HUES48 (cell line): Measurements from ENCODE around the gene NEUROD2.

Source experiments
- H3K27ac ChIP-seq: one replicate; pipeline ENCODE4 v1.7.0; 2013; ENCODE audit warnings: low read depth, low read length, inconsistent platforms
- H3K27me3 ChIP-seq: 2 replicates; pipeline ENCODE4 v1.6.1; 2013; ENCODE audit warnings: mild to moderate bottlenecking, low read length; ENCODE audit not compliant: control insufficient read depth, insufficient read depth
- H3K36me3 ChIP-seq: 2 replicates; pipeline ENCODE4 v1.6.1; 2013; ENCODE audit warnings: low read length; ENCODE audit not compliant: control insufficient read depth, insufficient read depth
- H3K4me1 ChIP-seq: 2 replicates; pipeline ENCODE4 v1.6.1; 2013; ENCODE audit warnings: mild to moderate bottlenecking, low read length; ENCODE audit not compliant: control insufficient read depth, insufficient read depth
- H3K4me3 ChIP-seq: 2 replicates; pipeline ENCODE4 v1.5.1; 2013; ENCODE audit warnings: mild to moderate bottlenecking, low read depth, low read length
- H3K9ac ChIP-seq: 2 replicates; pipeline ENCODE4 v1.6.1; 2013; ENCODE audit warnings: mild to moderate bottlenecking, low read depth, low read length, moderate library complexity
- H3K9me3 ChIP-seq: 2 replicates; pipeline ENCODE4 v1.6.1; 2013; ENCODE audit warnings: low read length; ENCODE audit not compliant: control insufficient read depth, insufficient read depth

NEUROD2 gene

GRCh38 chr17:39617446-39618245 is 9.9 kb upstream of the NEUROD2 start:
- no peaks in the 10 kb centered on the region for H3K36me3 ChIP-seq
- H3K4me1 ChIP-seq: 0 out of 2 replicates have a peak, but pooled peaks cover 4% of the 10 kb centered on the region
- H3K27me3 ChIP-seq: peaks cover 79% of the 10 kb centered on the region
- no peaks in the 10 kb centered on the region for H3K9me3 ChIP-seq
- no peak overlapping the region for H3K27ac ChIP-seq
- peak overlapping the region; percentile 74; the same call in 1 of the 2 replicates for H3K4me3 ChIP-seq
- H3K9ac ChIP-seq: no peak overlapping the region

DNA sequence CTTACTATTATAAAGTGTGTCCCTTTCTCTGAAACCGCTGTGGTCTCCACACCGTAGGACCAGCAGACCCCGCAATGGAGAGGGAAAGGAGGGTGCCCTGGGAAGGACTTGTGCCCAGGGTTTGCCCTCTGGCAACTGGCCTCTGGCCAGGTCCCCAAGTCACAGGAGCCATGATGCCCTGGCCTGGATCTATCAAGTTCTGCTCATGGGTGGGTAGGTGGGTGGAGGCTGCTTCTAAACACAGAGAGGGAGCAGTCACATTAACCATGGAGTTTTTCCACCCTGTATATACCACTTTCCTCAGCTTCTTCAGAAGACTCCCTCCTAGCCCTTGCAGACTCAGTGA is 9.4 kb upstream of the NEUROD2 start:
- 0 out of 2 replicates have a peak, but pooled peaks cover 4% of the 10 kb centered on the region for H3K4me1 ChIP-seq
- H3K9ac ChIP-seq: no peak overlapping the region
- peaks cover 80% of the 10 kb centered on the region for H3K27me3 ChIP-seq
- H3K4me3 ChIP-seq: peak overlapping the region; percentile 47; the same call in 1 of the 2 replicates
- H3K9me3 ChIP-seq: no peaks in the 10 kb centered on the region
- H3K27ac ChIP-seq: no peak overlapping the region
- H3K36me3 ChIP-seq: no peaks in the 10 kb centered on the region

- no peaks in the 10 kb centered on the region for H3K36me3 ChIP-seq
- H3K27me3 ChIP-seq: peaks cover 81% of the 10 kb centered on the region
- no peaks in the 10 kb centered on the region for H3K9me3 ChIP-seq
- H3K9ac ChIP-seq: no peak overlapping the region
- no peak overlapping the region for H3K4me3 ChIP-seq
- H3K27ac ChIP-seq: no peak overlapping the region
- 0 out of 2 replicates have a peak, but pooled peaks cover 4% of the 10 kb centered on the region for H3K4me1 ChIP-seq
Measured at GRCh38 chr17:39615434-39615833, 7.7 kb upstream of the NEUROD2 start.

DNA sequence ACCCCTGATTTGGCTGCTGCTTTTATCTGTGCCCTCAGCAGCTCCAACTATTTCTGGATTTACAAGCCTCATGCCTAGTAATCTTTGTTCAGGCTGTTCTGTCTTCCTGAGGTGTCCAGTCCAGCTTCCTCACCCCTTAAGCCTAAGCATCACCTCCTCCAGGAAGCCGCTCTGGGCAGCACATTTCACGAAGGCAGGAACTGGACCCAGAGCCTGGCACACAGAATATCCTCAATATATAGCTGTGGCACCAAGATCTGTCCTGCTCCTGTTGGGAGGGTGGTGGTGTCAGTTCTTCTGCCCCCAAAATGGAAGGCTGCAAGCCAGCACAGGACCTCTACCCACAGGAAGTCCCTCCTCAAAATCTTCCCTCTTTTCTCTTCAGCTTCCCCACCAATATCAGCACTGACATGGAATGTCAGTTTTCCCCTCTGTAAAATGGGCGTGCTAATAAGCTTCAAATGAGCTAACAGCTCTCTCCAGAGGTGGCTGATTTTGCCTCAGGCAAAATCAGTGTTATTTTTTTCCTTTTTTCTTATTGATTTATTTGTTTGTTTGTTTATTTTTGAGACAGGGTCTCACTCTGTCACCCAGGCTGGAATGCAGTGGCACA is 6.9 kb upstream of the NEUROD2 start:
- H3K9me3 ChIP-seq: no peaks in the 10 kb centered on the region
- H3K36me3 ChIP-seq: no peaks in the 10 kb centered on the region
- H3K4me1 ChIP-seq: 0 out of 2 replicates have a peak, but pooled peaks cover 4% of the 10 kb centered on the region
- H3K4me3 ChIP-seq: no peak overlapping the region
- no peak overlapping the region for H3K9ac ChIP-seq
- H3K27ac ChIP-seq: no peak overlapping the region
- H3K27me3 ChIP-seq: peaks cover 85% of the 10 kb centered on the region

GRCh38 chr17:39612935-39613464 is 5.3 kb upstream of the NEUROD2 start:
- Histone ChIP-seq H3K9me3 (no peaks in the 10 kb centered on the region), H3K9ac (no peak overlapping the region), H3K4me3 (no peak overlapping the region), H3K36me3 (no peaks in the 10 kb centered on the region), H3K4me1 (no peaks in the 10 kb centered on the region), H3K27me3 (peaks cover 85% of the 10 kb centered on the region), H3K27ac (no peak overlapping the region)

- H3K4me1 ChIP-seq: 0 out of 2 replicates have a peak, but pooled peaks cover under 1% of the 10 kb centered on the region
- H3K36me3 ChIP-seq: no peaks in the 10 kb centered on the region
- no peak overlapping the region for H3K4me3 ChIP-seq
- no peak overlapping the region for H3K27ac ChIP-seq
- no peak overlapping the region for H3K9ac ChIP-seq
- H3K27me3 ChIP-seq: peaks cover 88% of the 10 kb centered on the region
- no peaks in the 10 kb centered on the region for H3K9me3 ChIP-seq
Measured at GRCh38 chr17:39612291-39612894, 4.7 kb upstream of the NEUROD2 start.

- no peak overlapping the region for H3K9ac ChIP-seq
- no peak overlapping the region for H3K4me3 ChIP-seq
- H3K4me1 ChIP-seq: 0 out of 2 replicates have a peak, but pooled peaks cover 4% of the 10 kb centered on the region
- H3K9me3 ChIP-seq: no peaks in the 10 kb centered on the region
- no peaks in the 10 kb centered on the region for H3K36me3 ChIP-seq
- H3K27ac ChIP-seq: no peak overlapping the region
- peaks cover 88% of the 10 kb centered on the region for H3K27me3 ChIP-seq
Measured at GRCh38 chr17:39611401-39612112, 3.8 kb upstream of the NEUROD2 start.

GRCh38 chr17:39609416-39610025 is 1.8 kb upstream of the NEUROD2 start:
- H3K27ac ChIP-seq: no peak overlapping the region
- H3K9ac ChIP-seq: no peak overlapping the region
- no peak overlapping the region for H3K4me3 ChIP-seq
- no peaks in the 10 kb centered on the region for H3K36me3 ChIP-seq
- H3K4me1 ChIP-seq: peaks cover 15% of the 10 kb centered on the region; the same call in 1 of the 2 replicates
- no peaks in the 10 kb centered on the region for H3K9me3 ChIP-seq
- H3K27me3 ChIP-seq: peaks cover 89% of the 10 kb centered on the region

DNA sequence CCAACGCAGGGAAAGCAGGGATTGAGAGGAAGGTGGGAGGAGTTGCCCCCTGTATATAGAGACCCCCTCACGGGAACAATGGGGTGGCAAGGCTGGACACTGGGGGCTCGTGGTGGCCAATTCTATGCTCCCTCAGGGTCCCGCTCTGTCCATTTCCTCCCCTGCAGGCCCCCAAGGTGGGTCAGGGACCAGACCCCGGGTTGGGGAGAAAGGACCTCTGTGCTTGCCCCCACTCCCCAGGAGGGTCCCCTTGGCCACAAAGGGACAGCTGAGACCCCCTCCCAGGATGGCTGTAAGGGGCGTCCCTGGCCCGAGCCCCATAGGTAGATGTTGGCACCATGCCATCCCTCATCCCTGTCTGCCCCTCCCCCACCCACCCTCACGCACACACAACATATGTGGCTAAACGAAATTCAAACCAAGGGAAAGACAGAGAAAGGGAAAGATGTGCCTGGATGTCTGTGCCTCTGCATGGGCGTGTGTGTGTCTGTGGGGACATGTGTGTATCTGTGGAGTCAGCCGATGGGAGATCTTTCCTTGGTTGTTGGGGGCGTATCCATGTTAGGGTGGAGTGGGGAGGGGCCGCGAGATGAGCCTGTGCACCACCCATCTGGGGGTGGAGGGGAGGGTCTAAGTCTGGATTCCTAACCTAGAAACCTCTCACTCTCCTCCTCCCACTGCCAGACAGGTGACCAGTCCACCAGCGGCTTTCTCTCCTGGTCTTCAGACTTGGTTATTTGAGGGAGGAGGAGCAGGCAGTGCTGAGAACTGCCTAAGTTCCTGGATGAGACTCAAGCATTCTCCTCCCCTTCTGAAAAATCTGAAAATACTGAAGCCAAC is 642 bp upstream of the NEUROD2 start:
- Histone ChIP-seq H3K36me3 (no peaks in the 10 kb centered on the region), H3K4me3 (no peak overlapping the region), H3K27me3 (peaks cover 91% of the 10 kb centered on the region), H3K9me3 (no peaks in the 10 kb centered on the region), H3K9ac (no peak overlapping the region), H3K27ac (no peak overlapping the region), H3K4me1 (peaks cover 23% of the 10 kb centered on the region)
